ENCODE results near the gene BRME1. TPM values are rescaled to one million over a fixed set of nuclear protein-coding genes. Genes with fewer than 3 reads are reported as not detected.
A peak's percentile ranks its signal among the peaks of the same experiment; 100 is the strongest.

BRME1 gene
- total RNA-seq, 1 donor from 2014 or later: 0.49 TPM

DNA sequence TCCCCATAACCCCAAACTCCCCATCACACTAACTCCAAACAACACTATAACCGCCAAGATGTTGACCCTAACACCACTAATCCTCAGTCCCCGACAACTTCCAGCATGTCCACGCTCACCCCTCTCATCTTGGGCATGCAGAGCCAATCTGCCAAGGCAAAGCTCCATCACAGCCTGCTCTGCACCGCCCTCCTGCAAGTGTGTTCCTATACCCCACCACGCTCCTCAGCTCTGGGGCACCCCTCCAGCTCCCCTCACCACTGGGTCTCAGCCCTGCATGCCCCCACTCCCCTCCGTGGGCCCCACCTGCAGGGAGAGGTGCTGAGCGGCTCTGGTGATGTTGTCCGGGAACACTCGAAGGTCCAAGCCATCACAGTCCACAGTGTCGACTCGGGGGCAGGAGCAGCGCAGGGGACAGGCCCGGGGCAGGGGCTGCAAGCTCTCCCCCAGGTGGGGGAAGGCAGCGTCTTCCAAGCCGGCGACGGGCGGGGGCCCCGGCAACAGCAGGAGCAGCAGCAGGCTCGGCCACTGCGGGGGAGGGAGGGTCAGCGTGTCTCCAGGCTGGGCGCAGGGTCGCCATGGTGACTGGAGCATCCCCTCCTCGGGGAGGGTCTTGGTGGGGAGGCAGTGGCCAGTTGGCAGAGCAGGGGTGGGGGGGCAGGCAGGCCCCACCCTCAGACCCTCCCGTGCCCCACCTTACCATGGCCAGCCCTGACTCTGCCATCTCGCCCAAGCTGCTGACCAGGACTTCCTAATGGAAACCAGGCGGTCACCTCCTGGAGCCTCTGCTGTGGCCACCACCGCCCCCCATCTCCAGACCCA, 31.8 kb upstream of the BRME1 start:
- peak overlapping the region; percentile 70 for H3K4me3 Mint-ChIP-seq

GRCh38 chr19:13935765-13936510, 30.0 kb upstream of the BRME1 start:
- Mint-ChIP-seq H3K27ac (no peak overlapping the region), H3K27me3 (ENCODE audit: insufficient read depth, low read depth) (peaks cover 14% of the 10 kb centered on the region), H3K4me3 (no peak overlapping the region), H3K36me3 (no peaks in the 10 kb centered on the region), H3K9me3 (no peaks in the 10 kb centered on the region), H3K4me1 (peaks cover 28% of the 10 kb centered on the region)
- peak overlapping the region; percentile 89 for H2AFZ ChIP-seq (replicated peaks)
- DNase-seq (ENCODE audit: low spot score): peak; percentile 74
- H3K9ac ChIP-seq: no peak overlapping the region
- TF ChIP-seq EZH2 (IDR thresholded peaks at IDR 0.05) (no peak), EZH2phosphoT487 (IDR thresholded peaks at IDR 0.05) (no peak)
- TF ChIP-seq, protein P1, sequence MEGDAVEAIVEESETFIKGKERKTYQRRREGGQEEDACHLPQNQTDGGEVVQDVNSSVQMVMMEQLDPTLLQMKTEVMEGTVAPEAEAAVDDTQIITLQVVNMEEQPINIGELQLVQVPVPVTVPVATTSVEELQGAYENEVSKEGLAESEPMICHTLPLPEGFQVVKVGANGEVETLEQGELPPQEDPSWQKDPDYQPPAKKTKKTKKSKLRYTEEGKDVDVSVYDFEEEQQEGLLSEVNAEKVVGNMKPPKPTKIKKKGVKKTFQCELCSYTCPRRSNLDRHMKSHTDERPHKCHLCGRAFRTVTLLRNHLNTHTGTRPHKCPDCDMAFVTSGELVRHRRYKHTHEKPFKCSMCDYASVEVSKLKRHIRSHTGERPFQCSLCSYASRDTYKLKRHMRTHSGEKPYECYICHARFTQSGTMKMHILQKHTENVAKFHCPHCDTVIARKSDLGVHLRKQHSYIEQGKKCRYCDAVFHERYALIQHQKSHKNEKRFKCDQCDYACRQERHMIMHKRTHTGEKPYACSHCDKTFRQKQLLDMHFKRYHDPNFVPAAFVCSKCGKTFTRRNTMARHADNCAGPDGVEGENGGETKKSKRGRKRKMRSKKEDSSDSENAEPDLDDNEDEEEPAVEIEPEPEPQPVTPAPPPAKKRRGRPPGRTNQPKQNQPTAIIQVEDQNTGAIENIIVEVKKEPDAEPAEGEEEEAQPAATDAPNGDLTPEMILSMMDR (IDR thresholded peaks at IDR 0.05): no peak
- no peak overlapping the region for H3K27ac ChIP-seq
- H3K4me2 ChIP-seq: peak overlapping the region; percentile 65
- no peaks in the 10 kb centered on the region for H3K79me2 ChIP-seq (ENCODE audit: low read depth)
- no peaks in the 10 kb centered on the region for H4K20me1 ChIP-seq (ENCODE audit: low read depth)
- H3K4me1 ChIP-seq: peaks cover 22% of the 10 kb centered on the region
- no peaks in the 10 kb centered on the region for H3K27me3 ChIP-seq
- H3K36me3 ChIP-seq: no peaks in the 10 kb centered on the region
- H3K4me3 ChIP-seq: no peak overlapping the region
- peaks cover 10% of the 10 kb centered on the region for H3F3A ChIP-seq (ENCODE audit: low read depth)
- no peaks in the 10 kb centered on the region for H3K9me3 ChIP-seq (ENCODE audit: low read depth)

More for the DNA sequence above, 31.8 kb upstream of the BRME1 start:
- Histone ChIP-seq H4K20me1 (ENCODE audit: low read depth) (no peaks in the 10 kb centered on the region), H3K27ac (no peak overlapping the region), H3K9me3 (ENCODE audit: low read depth) (no peaks in the 10 kb centered on the region), H3F3A (ENCODE audit: low read depth) (peaks cover 10% of the 10 kb centered on the region), H3K4me3 (peak overlapping the region; percentile 19), H3K4me2 (peak overlapping the region; percentile 80), H3K79me2 (ENCODE audit: low read depth) (no peaks in the 10 kb centered on the region), H3K36me3 (no peaks in the 10 kb centered on the region), H3K9ac (no peak overlapping the region), H3K4me1 (peaks cover 22% of the 10 kb centered on the region), H2AFZ (replicated peaks) (peak overlapping the region; percentile 92), H3K27me3 (no peaks in the 10 kb centered on the region)
- peak overlapping the region; percentile 58 for H3K27ac Mint-ChIP-seq
- peaks cover 28% of the 10 kb centered on the region for H3K4me1 Mint-ChIP-seq
- H3K36me3 Mint-ChIP-seq: no peaks in the 10 kb centered on the region
- H3K27me3 Mint-ChIP-seq (ENCODE audit: insufficient read depth, low read depth): peaks cover 14% of the 10 kb centered on the region
- TF ChIP-seq EZH2phosphoT487 (IDR thresholded peaks at IDR 0.05) (no peak), EZH2 (IDR thresholded peaks at IDR 0.05) (no peak)
- TF ChIP-seq, protein P1 (IDR thresholded peaks at IDR 0.05): no peak
- DNase-seq (ENCODE audit: low spot score): peak; percentile 48
- no peaks in the 10 kb centered on the region for H3K9me3 Mint-ChIP-seq

DNA sequence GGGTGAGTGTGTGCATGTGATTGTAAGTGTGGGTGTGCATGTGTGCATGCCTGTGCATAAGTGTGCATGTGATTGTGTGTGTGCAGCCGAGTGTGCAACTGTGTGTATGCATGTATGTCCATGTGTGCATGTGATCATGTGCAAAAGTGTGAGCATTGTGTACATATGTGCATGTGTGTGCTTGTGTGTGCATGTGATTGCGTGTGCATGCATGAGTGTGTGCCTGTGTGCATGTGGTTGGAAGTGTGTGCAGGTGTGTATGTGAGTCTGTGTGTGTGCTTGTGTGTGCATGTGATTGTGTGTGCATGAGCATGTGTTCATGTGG, 28.8 kb upstream of the BRME1 start:
- no peak for DNase-seq (ENCODE audit: low spot score)
- no peak overlapping the region for H2AFZ ChIP-seq (replicated peaks)
- TF ChIP-seq, protein P1 (IDR thresholded peaks at IDR 0.05): no peak
- TF ChIP-seq EZH2phosphoT487 (IDR thresholded peaks at IDR 0.05) (no peak), EZH2 (IDR thresholded peaks at IDR 0.05) (no peak)
- peaks cover 10% of the 10 kb centered on the region for H3F3A ChIP-seq (ENCODE audit: low read depth)
- Mint-ChIP-seq H3K9me3 (no peaks in the 10 kb centered on the region), H3K27me3 (ENCODE audit: insufficient read depth, low read depth) (peaks cover 12% of the 10 kb centered on the region), H3K4me1 (peaks cover 28% of the 10 kb centered on the region), H3K4me3 (peak overlapping the region; percentile 27), H3K27ac (peak overlapping the region; percentile 40), H3K36me3 (no peaks in the 10 kb centered on the region)
- no peaks in the 10 kb centered on the region for H3K9me3 ChIP-seq (ENCODE audit: low read depth)
- no peak overlapping the region for H3K9ac ChIP-seq
- H3K4me2 ChIP-seq: no peak overlapping the region
- H3K4me3 ChIP-seq: no peak overlapping the region
- H3K79me2 ChIP-seq (ENCODE audit: low read depth): no peaks in the 10 kb centered on the region
- no peaks in the 10 kb centered on the region for H4K20me1 ChIP-seq (ENCODE audit: low read depth)
- H3K4me1 ChIP-seq: peaks cover 22% of the 10 kb centered on the region
- no peaks in the 10 kb centered on the region for H3K27me3 ChIP-seq
- H3K27ac ChIP-seq: no peak overlapping the region
- H3K36me3 ChIP-seq: no peaks in the 10 kb centered on the region

Data from neural progenitor cell (in vitro differentiated cells).